HG03457 (cell line): ENCODE results near the gene STK32B.
"Not testable (repeated sequence)": the region's sequence is repeated elsewhere in the genome, so short reads cannot be mapped to it uniquely, and the experiment has no call there.

Source experiments
- ATAC-seq: cut with Tn5 transposase; IDR thresholded peaks from one replicate; pipeline ENCODE4 v1.9.1; 2021; ENCODE audit warnings: moderate number of reproducible peaks; ENCODE audit not compliant: unreplicated experiment

STK32B gene

GRCh38 chr4:5249727-5250126 lies 198.4 kb downstream of the STK32B start:
- ATAC-seq = no peak

GRCh38 chr4:5250536-5250935 lies 199.3 kb downstream of the STK32B start:
- ATAC-seq = not testable (repeated sequence)

- no peak for ATAC-seq
These were observed 205.1 kb downstream of the STK32B start for GRCh38 chr4:5256421-5256820.

DNA sequence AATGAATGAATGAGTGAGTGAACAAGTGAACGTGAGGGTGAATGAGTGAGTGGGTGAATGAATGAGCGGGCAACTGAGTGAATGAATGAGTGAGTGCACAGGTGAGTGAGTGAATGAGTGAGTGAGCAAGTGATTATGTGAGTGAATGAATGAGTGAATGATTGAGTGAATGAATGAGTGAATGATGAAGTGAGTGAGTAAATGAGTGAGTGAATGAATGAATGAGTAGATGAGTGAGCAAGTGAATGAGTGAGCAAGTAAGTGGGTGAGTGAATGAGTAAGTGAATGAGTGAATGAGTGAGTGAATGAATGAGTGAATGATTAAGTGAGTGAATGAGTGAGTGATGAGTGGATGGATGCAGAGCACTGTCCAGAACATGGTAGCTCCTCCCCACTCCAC lies 205.8 kb downstream of the STK32B start:
- ATAC-seq = no peak

- no peak for ATAC-seq
These were observed 208.2 kb downstream of the STK32B start for GRCh38 chr4:5259471-5259870.

DNA sequence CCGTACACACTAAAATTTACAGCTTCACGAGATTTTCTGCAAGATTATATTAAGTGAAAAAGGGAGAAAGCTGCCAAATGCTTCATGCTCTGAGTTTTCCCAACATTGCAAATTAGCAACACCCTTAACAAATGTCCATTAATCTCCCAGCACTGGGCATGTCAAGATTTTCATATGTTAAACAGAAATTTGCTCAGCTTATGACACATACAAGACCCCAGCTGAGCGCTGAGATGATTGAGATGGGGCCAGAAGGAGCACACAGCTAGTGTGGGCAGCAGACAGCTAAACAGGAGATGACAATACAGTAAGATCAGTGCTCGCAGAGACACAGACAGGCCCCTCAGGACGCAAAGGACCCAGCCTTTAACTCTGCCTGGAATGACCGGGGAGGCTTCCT lies 208.8 kb downstream of the STK32B start:
- no peak for ATAC-seq

- ATAC-seq = no peak
These were observed 210.6 kb downstream of the STK32B start for GRCh38 chr4:5261866-5262265.

- ATAC-seq = no peak
These were observed 215.7 kb downstream of the STK32B start for GRCh38 chr4:5266991-5267390.

- ATAC-seq = no peak
These were observed 216.1 kb downstream of the STK32B start for GRCh38 chr4:5267408-5267807.

- ATAC-seq = no peak
These were observed 225.3 kb downstream of the STK32B start for GRCh38 chr4:5276475-5277075.

DNA sequence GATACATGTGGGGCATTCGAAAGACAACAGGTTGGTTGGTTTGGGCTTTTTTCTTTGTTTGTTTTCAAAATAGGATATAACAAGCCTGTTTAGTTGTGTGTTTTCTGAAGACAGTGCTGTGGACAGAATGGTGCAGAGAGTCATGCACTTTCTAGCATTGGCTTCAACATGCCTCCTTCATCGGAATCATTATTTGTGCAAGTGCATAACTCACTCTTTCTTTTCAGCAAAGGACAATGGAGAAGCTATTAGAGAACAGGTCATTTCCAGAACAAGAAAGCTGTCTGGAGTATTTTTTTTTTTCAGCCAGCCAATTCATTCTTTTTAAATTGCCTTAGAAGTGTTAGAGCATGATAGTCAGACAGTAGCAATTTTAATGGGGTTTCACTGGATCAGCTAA lies 225.8 kb downstream of the STK32B start:
- ATAC-seq = no peak

GRCh38 chr4:5278213-5278612 lies 226.9 kb downstream of the STK32B start:
- no peak for ATAC-seq

- ATAC-seq = not testable (repeated sequence)
These were observed 228.8 kb downstream of the STK32B start for GRCh38 chr4:5280069-5280468.

DNA sequence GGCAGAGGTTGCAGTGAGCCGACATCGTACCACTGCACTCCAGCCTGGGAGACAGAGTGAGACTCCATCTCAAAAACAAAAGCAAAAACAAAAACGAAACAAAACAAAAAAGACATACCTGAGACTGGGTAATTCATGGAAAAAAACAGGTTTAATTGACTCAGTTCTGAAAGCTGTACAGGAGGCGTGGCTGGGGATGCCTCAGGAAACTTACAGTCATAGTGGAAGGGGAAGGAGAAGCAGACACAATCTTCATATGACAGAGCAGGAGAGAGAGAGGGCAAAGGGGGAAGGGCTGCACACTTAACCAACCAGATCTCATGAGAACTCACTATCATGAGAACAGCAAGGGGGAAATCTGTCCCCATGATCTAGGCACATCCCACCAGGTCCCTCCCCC lies 229.5 kb downstream of the STK32B start:
- no peak for ATAC-seq

DNA sequence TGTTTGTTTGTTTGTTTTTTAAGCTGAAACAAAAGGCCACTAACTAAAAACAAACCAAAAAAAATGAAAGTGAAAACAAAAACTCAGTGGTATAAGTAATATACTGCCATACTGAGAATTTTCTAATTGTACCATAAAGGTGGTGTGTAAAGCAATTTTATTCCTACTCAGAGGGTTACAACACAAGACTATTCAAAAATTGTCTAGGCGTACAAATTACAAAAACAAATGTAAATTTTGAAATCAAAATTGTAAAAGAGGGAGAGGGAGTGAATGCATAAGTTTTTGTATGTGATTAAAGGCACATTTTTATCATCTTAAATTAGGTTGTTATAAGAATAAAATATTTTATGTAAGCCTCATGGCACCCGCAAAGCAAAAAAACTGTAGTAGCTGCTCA lies 232.6 kb downstream of the STK32B start:
- ATAC-seq = no peak

GRCh38 chr4:5284517-5284916 lies 233.2 kb downstream of the STK32B start:
- ATAC-seq = no peak

DNA sequence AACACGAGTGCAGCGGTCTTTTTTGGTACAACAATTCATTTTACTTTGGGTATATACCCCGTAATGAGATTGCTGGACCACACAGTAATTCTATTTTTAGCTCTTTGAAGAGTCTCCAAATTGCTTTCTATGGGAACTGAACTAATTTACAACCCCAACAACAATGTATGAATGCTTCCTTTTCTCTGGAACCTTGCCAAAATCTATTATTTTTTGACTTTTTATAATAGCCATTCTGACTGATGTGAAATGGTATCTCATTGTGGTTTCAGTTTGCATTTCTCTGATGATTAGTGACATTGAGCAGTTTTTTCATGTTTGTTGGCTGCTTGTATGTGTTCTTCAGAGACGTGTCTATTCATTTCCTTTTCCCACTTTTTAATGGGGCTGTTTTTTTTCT lies 240.8 kb downstream of the STK32B start:
- no peak for ATAC-seq

- ATAC-seq = not testable (repeated sequence)
These were observed 246.9 kb downstream of the STK32B start for GRCh38 chr4:5298000-5298787.

DNA sequence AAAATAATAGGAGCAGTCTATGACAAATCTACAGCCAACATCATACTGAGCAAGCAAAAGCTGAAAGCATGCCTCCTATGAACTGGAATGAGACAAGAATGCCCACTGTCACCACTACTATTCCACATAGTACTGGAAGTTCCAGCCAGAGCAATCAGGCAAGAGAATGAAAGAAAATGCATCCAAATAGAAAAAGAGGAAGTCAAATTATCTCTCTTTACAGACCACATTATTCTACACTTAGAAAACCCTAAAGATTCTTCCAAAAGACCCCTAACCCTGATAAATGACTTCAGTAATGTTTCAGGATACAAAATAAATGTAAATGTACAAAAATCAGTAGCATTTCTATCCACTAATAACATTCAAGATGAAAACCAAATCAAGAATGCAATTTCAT lies 249.0 kb downstream of the STK32B start:
- ATAC-seq = no peak

GRCh38 chr4:5307928-5308327 lies 256.6 kb downstream of the STK32B start:
- no peak for ATAC-seq

DNA sequence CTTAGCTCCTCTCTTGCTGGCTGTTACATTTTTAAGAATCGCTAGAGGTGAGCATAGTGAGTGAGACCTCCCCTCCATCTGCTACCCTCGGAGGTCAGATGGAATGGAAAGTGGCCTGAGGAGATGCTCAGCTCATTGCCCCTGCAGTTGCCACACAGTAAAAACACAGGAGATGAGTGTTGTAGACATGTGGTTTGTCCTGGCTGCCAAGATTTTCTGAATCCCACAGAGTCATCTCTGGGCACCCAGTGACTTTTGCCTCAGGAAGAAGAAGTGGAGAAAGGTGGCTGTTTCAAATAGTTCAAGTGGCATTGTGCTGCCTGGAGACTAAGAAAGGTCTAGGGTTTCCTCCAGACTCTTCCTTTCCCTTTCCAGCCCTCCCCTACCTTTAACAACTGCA lies 271.0 kb downstream of the STK32B start:
- no peak for ATAC-seq

DNA sequence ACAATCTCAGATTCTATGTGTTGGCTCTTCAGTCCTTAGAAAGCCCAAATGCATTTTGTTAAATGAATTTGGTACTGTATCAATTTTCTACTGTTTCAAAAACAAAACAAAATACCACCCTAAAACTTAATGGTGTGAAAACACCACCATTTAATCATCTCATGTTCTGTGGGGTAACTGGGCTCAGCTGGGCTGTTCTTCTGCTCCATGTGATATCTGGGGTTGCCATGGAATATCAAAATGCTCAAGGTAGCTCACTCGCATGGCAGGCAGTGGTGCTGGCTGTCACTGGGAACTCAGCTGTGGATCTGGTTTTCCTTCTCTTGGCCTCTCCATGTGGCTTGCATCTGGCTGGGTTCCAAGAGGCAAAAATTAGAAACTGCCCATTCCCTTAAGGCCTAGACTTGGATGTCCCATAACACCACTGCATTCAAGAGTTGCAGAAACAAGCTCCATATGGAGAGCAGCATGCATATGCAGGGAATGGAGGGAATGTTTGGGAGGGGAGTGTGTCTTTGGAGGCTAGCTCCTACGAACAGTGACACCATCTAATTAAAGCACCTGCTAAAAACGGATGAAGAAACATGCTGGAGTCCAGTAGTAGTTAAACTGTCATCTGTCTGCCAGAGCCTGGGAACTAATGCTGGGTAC lies 279.2 kb downstream of the STK32B start:
- no peak for ATAC-seq
